Pancreas (tissue), 8 donors: Measurements from ENCODE around the gene HPDL. TPM values are rescaled to one million over a fixed set of nuclear protein-coding genes. Genes with fewer than 3 reads are reported as not detected.

Experiments used
- polyA plus RNA-seq, 2 donors: library from polyadenylated mRNA; stranded (reverse); fragments of 200-250 nt; gene quantifications; one replicate each; pipeline ENCODE4 v1.2.3, GENCODE V29; 2013
- total RNA-seq, 6 donors: library from RNA; stranded (reverse); fragmentation: NEBNext Ultra II Directional in 4 of 6; extraction: Animal tissue kit (Norgen Biotek cat#: 25700) in 4 of 6; gene quantifications; one replicate each; pipeline versions ENCODE4 v1.2.1 to v1.2.4, GENCODE V29; 2021 to 2023
- donor health status: healthy with polysubstance abuse.
- donor health status: DM: no; HTN: no; CAD: no; lungs with moderate emphysema.
- donor health status: DM: no; HTN: no; CAD: no.
- donor health status: Bipolar disorder and iron deficiency.
- donor health status: DM: yes; HTN: yes; CAD: no.
- donor health status: DM: no; HTN: no; CAD: no.
- donor health status: DM: no; HTN: no; CAD: no.
- donor health status: DM: yes; HTN: yes; CAD: no.

Gene HPDL
- total and polyA plus RNA-seq, 8 donors: 0.14 to 0.85 (median 0.23) TPM; not detected in 1

Other genes starting within 250 kb of the HPDL start
- gene ZSWIM5, start 120.3 kb upstream of the HPDL start, total RNA-seq: 1 to 10 TPM; 1.9 to 2.7 (median 2.4) TPM
- 1 to 10 TPM in 1 of 2 donors, under 1 TPM in 1; 0.76 to 2.6 TPM for gene ZSWIM5, start 120.3 kb upstream of the HPDL start, polyA plus RNA-seq
- gene TOE1, start 13.3 kb downstream of the HPDL start, total RNA-seq: 1 to 10 TPM; 2.4 to 4.4 (median 3.4) TPM
- 1 to 10 TPM; 4.8 to 8.2 TPM for gene TOE1, start 13.3 kb downstream of the HPDL start, polyA plus RNA-seq
- 10 to 100 TPM in 5 of 6 donors, 1 to 10 TPM in 1; 9.5 to 13.9 (median 11.7) TPM for gene MUTYH, start 13.5 kb downstream of the HPDL start, total RNA-seq
- gene MUTYH, start 13.5 kb downstream of the HPDL start, polyA plus RNA-seq: 10 to 100 TPM; 31.6 to 44.2 TPM
- gene TESK2, start 164.3 kb downstream of the HPDL start, total RNA-seq: 1 to 10 TPM; 1.9 to 3.6 (median 2.6) TPM
- 1 to 10 TPM; 1.5 to 3.2 TPM for gene TESK2, start 164.3 kb downstream of the HPDL start, polyA plus RNA-seq
- 1 to 10 TPM; 1.2 to 4.0 (median 2.2) TPM for gene CCDC163, start 173.2 kb downstream of the HPDL start, total RNA-seq
- 1 to 10 TPM; 3.2 to 4.6 TPM for gene CCDC163, start 173.2 kb downstream of the HPDL start, polyA plus RNA-seq
- 1 to 10 TPM; 3.2 to 5.7 (median 4.0) TPM for gene MMACHC, start 173.4 kb downstream of the HPDL start, total RNA-seq
- 1 to 10 TPM; 1.2 to 1.5 TPM for gene MMACHC, start 173.4 kb downstream of the HPDL start, polyA plus RNA-seq
- gene PRDX1, start 195.0 kb downstream of the HPDL start, total RNA-seq: 100 to 1,000 TPM in 2 of 6 donors, 10 to 100 TPM in 4; 49.3 to 124 (median 61.7) TPM
- gene PRDX1, start 195.0 kb downstream of the HPDL start, polyA plus RNA-seq: 100 to 1,000 TPM; 111 to 142 TPM
- 100 to 1,000 TPM in 3 of 6 donors, 10 to 100 TPM in 3; 77.6 to 127 (median 110) TPM for gene AKR1A1, start 223.9 kb downstream of the HPDL start, total RNA-seq
- gene AKR1A1, start 223.9 kb downstream of the HPDL start, polyA plus RNA-seq: 100 to 1,000 TPM; 133 to 138 TPM